ENCODE results near the gene GHR. TPM values are rescaled to one million over a fixed set of nuclear protein-coding genes. Genes with fewer than 3 reads are reported as not detected.

The GHR gene
- total RNA-seq, 1 donor, result 5.4 TPM

GRCh38 chr5:42586625-42587024 lies 163.4 kb downstream of the GHR start:
- H3K4me1 ChIP-seq (ENCODE audit: insufficient read depth, low read length), result no peaks in the 10 kb centered on the region
- peaks cover 8% of the 10 kb centered on the region for H3K27me3 ChIP-seq (ENCODE audit: insufficient read depth, low read length)
- H3K9me3 ChIP-seq (ENCODE audit: low read depth, low read length), result no peaks in the 10 kb centered on the region
- H3K27ac ChIP-seq (ENCODE audit: low read depth, low read length), result no peak overlapping the region
- no peak for TF ChIP-seq CTCF (IDR thresholded peaks at IDR 0.05; ENCODE audit: extremely low read depth, low read depth, low read length)
- H2AFZ ChIP-seq (ENCODE audit: low read length), result no peak overlapping the region
- H4K20me1 ChIP-seq (ENCODE audit: insufficient read depth, low read length), result no peaks in the 10 kb centered on the region
- no peak overlapping the region for H3K4me2 ChIP-seq (ENCODE audit: insufficient read depth, low read length)
- no peaks in the 10 kb centered on the region for H3K36me3 ChIP-seq (ENCODE audit: insufficient read depth, low read length)
- no peak overlapping the region for H3K4me3 ChIP-seq (ENCODE audit: insufficient read depth, low read length)
- no peak for DNase-seq (ENCODE audit: insufficient read length, low spot score, missing footprints)
- no peaks in the 10 kb centered on the region for H3K79me2 ChIP-seq (ENCODE audit: insufficient read depth, low read length)

DNA sequence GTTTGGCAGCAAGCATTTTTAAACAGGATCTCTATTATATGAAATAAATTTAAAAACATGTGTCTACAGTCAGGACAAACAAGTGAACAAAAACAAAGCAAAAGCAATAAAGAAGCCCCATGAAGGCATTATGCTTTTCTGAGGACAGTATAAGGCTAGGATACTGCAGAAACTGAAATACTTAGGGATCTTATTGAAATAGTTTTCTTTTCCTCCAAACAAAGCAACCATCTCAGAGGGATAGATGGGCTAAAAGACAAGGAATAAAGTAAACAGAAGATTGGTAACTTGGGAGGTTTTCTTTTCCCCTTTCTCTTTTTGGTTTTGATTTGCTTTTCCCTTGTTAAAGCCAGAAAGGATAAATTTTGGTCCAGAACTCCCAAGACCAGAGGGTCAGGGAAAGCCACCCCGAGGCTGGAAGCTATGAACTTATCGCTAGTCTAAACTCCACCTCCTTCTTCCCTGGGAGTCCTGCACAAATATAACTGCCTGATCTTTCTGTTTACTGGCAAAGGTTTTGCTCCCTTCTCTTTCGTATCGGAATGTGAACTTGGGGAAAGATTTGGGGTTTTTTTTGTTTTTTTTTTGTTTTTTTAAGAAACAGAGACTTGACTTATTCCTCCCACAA lies 164.0 kb downstream of the GHR start:
- TF ChIP-seq CTCF (IDR thresholded peaks at IDR 0.05; ENCODE audit: extremely low read depth, low read depth, low read length), result no peak
- H2AFZ ChIP-seq (ENCODE audit: low read length), result no peak overlapping the region
- H3K27me3 ChIP-seq (ENCODE audit: insufficient read depth, low read length), result peaks cover 8% of the 10 kb centered on the region
- H3K9me3 ChIP-seq (ENCODE audit: low read depth, low read length), result no peaks in the 10 kb centered on the region
- no peak overlapping the region for H3K4me2 ChIP-seq (ENCODE audit: insufficient read depth, low read length)
- H3K27ac ChIP-seq (ENCODE audit: low read depth, low read length), result no peak overlapping the region
- H3K79me2 ChIP-seq (ENCODE audit: insufficient read depth, low read length), result no peaks in the 10 kb centered on the region
- H3K4me1 ChIP-seq (ENCODE audit: insufficient read depth, low read length), result no peaks in the 10 kb centered on the region
- DNase-seq (ENCODE audit: insufficient read length, low spot score, missing footprints), result no peak
- H4K20me1 ChIP-seq (ENCODE audit: insufficient read depth, low read length), result no peaks in the 10 kb centered on the region
- no peaks in the 10 kb centered on the region for H3K36me3 ChIP-seq (ENCODE audit: insufficient read depth, low read length)
- H3K4me3 ChIP-seq (ENCODE audit: insufficient read depth, low read length), result no peak overlapping the region

GRCh38 chr5:42590566-42590965 lies 167.3 kb downstream of the GHR start:
- no peaks in the 10 kb centered on the region for H3K9me3 ChIP-seq (ENCODE audit: low read depth, low read length)
- H3K4me2 ChIP-seq (ENCODE audit: insufficient read depth, low read length), result no peak overlapping the region
- no peaks in the 10 kb centered on the region for H3K36me3 ChIP-seq (ENCODE audit: insufficient read depth, low read length)
- H3K27me3 ChIP-seq (ENCODE audit: insufficient read depth, low read length), result peaks cover 8% of the 10 kb centered on the region
- no peak overlapping the region for H3K27ac ChIP-seq (ENCODE audit: low read depth, low read length)
- no peak overlapping the region for H3K4me3 ChIP-seq (ENCODE audit: insufficient read depth, low read length)
- no peak for DNase-seq (ENCODE audit: insufficient read length, low spot score, missing footprints)
- no peaks in the 10 kb centered on the region for H4K20me1 ChIP-seq (ENCODE audit: insufficient read depth, low read length)
- no peaks in the 10 kb centered on the region for H3K79me2 ChIP-seq (ENCODE audit: insufficient read depth, low read length)
- no peak for TF ChIP-seq CTCF (IDR thresholded peaks at IDR 0.05; ENCODE audit: extremely low read depth, low read depth, low read length)
- H2AFZ ChIP-seq (ENCODE audit: low read length), result no peak overlapping the region
- H3K4me1 ChIP-seq (ENCODE audit: insufficient read depth, low read length), result no peaks in the 10 kb centered on the region

- Histone ChIP-seq H2AFZ (ENCODE audit: low read length) (no peak overlapping the region), H3K79me2 (ENCODE audit: insufficient read depth, low read length) (no peaks in the 10 kb centered on the region), H3K4me1 (ENCODE audit: insufficient read depth, low read length) (no peaks in the 10 kb centered on the region), H4K20me1 (ENCODE audit: insufficient read depth, low read length) (no peaks in the 10 kb centered on the region), H3K27me3 (ENCODE audit: insufficient read depth, low read length) (peaks cover 8% of the 10 kb centered on the region), H3K9me3 (ENCODE audit: low read depth, low read length) (no peaks in the 10 kb centered on the region), H3K4me3 (ENCODE audit: insufficient read depth, low read length) (no peak overlapping the region), H3K36me3 (ENCODE audit: insufficient read depth, low read length) (no peaks in the 10 kb centered on the region), H3K27ac (ENCODE audit: low read depth, low read length) (no peak overlapping the region), H3K4me2 (ENCODE audit: insufficient read depth, low read length) (no peak overlapping the region)
- DNase-seq (ENCODE audit: insufficient read length, low spot score, missing footprints), result no peak
- TF ChIP-seq CTCF (IDR thresholded peaks at IDR 0.05; ENCODE audit: extremely low read depth, low read depth, low read length), result no peak
Observed at GRCh38 chr5:42591015-42591414, 167.8 kb downstream of the GHR start.

Data from osteoblast (primary cell).